ENCODE data around the gene AP1S3.

- no peak for TF ChIP-seq CTCF (IDR thresholded peaks at IDR 0.05)
- TF ChIP-seq SIN3A (IDR thresholded peaks at IDR 0.05; ENCODE audit: borderline replicate concordance, insufficient read depth, low read depth, low read length), result no peak
- no peak for TF ChIP-seq POLR2AphosphoS5 (IDR thresholded peaks at IDR 0.05; ENCODE audit: low read depth, low read length)
- no peak for TF ChIP-seq REST (IDR thresholded peaks at IDR 0.05; ENCODE audit: insufficient read depth in 1 of 2, low read depth in 2 of 2, low read length in 1 of 2)
These were observed 63.2 kb downstream of the AP1S3 start for GRCh38 chr2:223774193-223774592.
